Body of pancreas (tissue), 4 donors: Measurements from ENCODE around the gene KLC4. TPM values are rescaled to one million over a fixed set of nuclear protein-coding genes. Genes with fewer than 3 reads are reported as not detected.

Experiments used
- ATAC-seq: fragments of 150-250 bp; one replicate; pipeline ENCODE4 v1.9.1; 2016
- DNase-seq, 4 donors: peaks; one replicate each; pipeline ENCODE4 v3.0.0-alpha.2; 2019
- H3K27ac ChIP-seq, 4 donors: fragments of 200-600 bp; sonication (generic); 1 replicate in 3 of 4; 2 replicates in 1 of 4; pipeline versions ENCODE4 v1.5.1 to v1.6.1; 2016 to 2019; ENCODE audit warnings: mild to moderate bottlenecking in 1 of 4, mixed read lengths in 1 of 4, moderate library complexity in 1 of 4
- H3K27me3 ChIP-seq, 2 donors: fragments of 200-600 bp; sonication (generic); one replicate each; pipeline ENCODE4 v1.6.0; 2016; ENCODE audit warnings: mild to moderate bottlenecking in 1 of 2
- H3K36me3 ChIP-seq, 2 donors: fragments of 200-600 bp; sonication (generic); replicated peaks in 1 of 2; 2 replicates each; pipeline ENCODE4 v1.5.1; 2016; ENCODE audit warnings: low read depth in 2 of 2; ENCODE audit not compliant: insufficient read depth in 1 of 2
- H3K4me1 ChIP-seq: fragments of 200-600 bp; sonication (generic); one replicate; pipeline ENCODE4 v1.6.0; 2016
- H3K4me3 ChIP-seq, 2 donors: fragments of 200-600 bp; sonication (generic); 1 replicate in 1 of 2; 2 replicates in 1 of 2; pipeline ENCODE4 v1.5.1; 2016 to 2019
- H3K9me3 ChIP-seq, 3 donors: fragments of 200-600 bp; sonication (generic); 1 replicate in 2 of 3; 2 replicates in 1 of 3; pipeline ENCODE4 v1.5.1; 2016
- POLR2A ChIP-seq, 3 donors: fragments of 450-650 bp; IDR thresholded peaks; one replicate each; pipeline ENCODE4 v1.6.1; 2016; ENCODE audit warnings: antibody characterized with exemption in 3 of 3, mild to moderate bottlenecking in 2 of 3
- WGBS, 2 donors: methylation state at CpG; one replicate each; pipeline ENCODE4 v1.1.5; 2017; 5-methylcytosine and 5-hydroxymethylcytosine counted together
- intact Hi-C: fragments of 100-400 bp; cut with DNase I; formaldehyde crosslinking; loops from one replicate; pipeline ENCODE4 v1.15.1; 2023
- total RNA-seq, 2 donors: library from RNA; depleted of rRNA; stranded (reverse); fragments of >200 nt; gene quantifications; one replicate each; pipeline ENCODE4 v1.1.0, GENCODE V29; 2016
- TF ChIP-seq, protein P1 (sequence below), 7 experiments: fragments of 450-650 bp in 4 of 7; fragments of 200-600 bp in 3 of 7; sonication (generic) in 3 of 7; IDR thresholded peaks; one replicate each; pipeline ENCODE4 v1.5.1; 2016 to 2019; ENCODE audit warnings: antibody characterized with exemption in 7 of 7

Gene KLC4
- total RNA-seq, 2 donors from 2014 or later, result 19.8 to 33.5 TPM

DNA sequence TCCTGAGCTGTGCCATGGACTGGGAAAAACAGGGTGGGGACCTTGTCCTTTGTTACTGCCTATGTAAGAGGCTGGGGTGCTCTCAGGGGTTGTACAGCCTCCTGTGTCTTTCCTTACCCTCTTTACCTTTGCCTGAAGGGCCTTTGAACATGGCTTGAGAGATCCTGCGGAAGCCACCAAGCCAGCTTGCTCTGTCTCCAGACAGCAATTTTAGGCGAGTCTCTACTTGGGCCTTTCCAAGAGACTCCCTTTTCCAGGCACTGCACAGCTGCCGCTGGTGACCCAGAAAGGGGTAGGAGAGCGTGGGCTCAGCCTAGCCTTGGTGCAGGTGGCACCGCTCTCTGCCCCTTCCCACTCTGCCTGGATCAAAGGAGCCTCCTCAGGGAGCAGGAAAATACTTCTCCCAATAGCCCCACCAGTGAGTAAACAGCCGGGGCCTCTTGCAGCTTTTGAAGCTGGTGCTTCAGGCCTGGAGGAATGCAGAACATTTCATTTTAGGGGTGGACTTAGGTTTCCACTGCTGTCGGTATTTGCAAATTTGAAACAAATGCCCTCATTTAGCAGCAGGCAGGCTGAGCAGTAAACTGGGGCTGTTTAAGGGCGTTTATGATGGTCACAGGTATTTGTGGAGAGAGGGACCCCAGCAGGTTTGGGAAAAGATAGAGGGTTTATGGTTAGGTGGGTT lies 30.6 kb downstream of the KLC4 start:
- no peak overlapping the region for H3K4me3 ChIP-seq
- WGBS, 2 donors, result 67 to 68% methylated on average over 7 to 8 of the region's 8 CpGs
- peaks cover 20% of the 10 kb centered on the region for H3K4me1 ChIP-seq
- no peaks in the 10 kb centered on the region for H3K27me3 ChIP-seq
- TF ChIP-seq, protein P1, sequence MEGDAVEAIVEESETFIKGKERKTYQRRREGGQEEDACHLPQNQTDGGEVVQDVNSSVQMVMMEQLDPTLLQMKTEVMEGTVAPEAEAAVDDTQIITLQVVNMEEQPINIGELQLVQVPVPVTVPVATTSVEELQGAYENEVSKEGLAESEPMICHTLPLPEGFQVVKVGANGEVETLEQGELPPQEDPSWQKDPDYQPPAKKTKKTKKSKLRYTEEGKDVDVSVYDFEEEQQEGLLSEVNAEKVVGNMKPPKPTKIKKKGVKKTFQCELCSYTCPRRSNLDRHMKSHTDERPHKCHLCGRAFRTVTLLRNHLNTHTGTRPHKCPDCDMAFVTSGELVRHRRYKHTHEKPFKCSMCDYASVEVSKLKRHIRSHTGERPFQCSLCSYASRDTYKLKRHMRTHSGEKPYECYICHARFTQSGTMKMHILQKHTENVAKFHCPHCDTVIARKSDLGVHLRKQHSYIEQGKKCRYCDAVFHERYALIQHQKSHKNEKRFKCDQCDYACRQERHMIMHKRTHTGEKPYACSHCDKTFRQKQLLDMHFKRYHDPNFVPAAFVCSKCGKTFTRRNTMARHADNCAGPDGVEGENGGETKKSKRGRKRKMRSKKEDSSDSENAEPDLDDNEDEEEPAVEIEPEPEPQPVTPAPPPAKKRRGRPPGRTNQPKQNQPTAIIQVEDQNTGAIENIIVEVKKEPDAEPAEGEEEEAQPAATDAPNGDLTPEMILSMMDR (IDR thresholded peaks at IDR 0.05), result no peak
- H3K27ac ChIP-seq, result peak overlapping the region; percentile 22 to 80 (median 76)
- H3K36me3 ChIP-seq, result no peaks in the 10 kb centered on the region
- no peak for DNase-seq
- intact Hi-C loops, result no loop called here
- ATAC-seq, result peak; percentile 23
- no peaks in the 10 kb centered on the region for H3K9me3 ChIP-seq

DNA sequence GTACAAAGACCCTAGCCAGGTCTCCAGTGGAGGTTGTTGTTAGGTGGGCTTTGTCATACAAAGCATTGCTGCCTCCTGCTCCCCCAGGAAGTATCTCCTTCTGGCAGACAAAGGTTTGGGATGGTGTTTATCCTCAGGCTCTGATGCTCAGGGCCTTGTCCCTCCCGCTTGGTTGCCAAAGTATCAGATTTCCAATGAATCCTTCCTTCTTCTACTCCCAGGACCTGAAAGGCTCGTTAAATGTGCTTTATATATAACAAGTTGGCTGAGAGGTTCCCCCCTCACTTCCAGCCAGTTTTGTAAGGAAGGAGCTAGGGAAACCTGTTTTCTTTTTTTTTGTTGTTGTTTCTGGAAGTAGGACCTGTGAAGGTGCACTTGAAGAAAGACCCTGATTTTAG lies 31.1 kb downstream of the KLC4 start:
- Histone ChIP-seq H3K4me1 (peaks cover 23% of the 10 kb centered on the region), H3K9me3 (no peaks in the 10 kb centered on the region), H3K27ac (peak overlapping the region in 3 of 4 donors; percentile 75 to 80 (median 77)), H3K36me3 (no peaks in the 10 kb centered on the region), H3K27me3 (no peaks in the 10 kb centered on the region), H3K4me3 (no peak overlapping the region)
- TF ChIP-seq, protein P1 (IDR thresholded peaks at IDR 0.05), result no peak
- no peak for TF ChIP-seq POLR2A (IDR thresholded peaks at IDR 0.05)
- DNase-seq (no peak), ATAC-seq (no peak)
- intact Hi-C loops, result no loop called here
- WGBS, 2 donors, result 50 to 55% methylated on average over 2 of the region's 2 CpGs

DNA sequence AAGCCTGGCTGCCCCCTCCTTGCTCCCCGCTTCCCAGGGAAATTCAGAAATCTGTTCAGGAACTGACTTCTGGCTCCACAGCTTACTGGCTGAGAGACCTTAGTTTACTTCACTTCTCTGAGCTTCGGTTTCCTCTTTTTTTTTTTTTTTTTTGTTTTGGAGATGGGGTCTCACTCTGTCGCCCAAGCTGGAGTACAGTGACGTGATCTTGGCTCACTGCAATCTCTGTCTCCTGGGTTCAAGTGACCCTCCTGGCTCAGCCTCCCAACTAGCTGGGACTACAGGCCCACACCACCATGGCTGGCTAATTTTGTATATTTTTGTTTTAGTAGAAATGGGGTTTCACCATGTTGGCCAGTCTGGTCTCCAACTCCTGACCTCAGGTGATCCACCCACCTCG lies 31.6 kb downstream of the KLC4 start:
- Histone ChIP-seq H3K4me3 (no peak overlapping the region), H3K36me3 (no peaks in the 10 kb centered on the region), H3K27me3 (no peaks in the 10 kb centered on the region), H3K4me1 (peaks cover 27% of the 10 kb centered on the region), H3K9me3 (no peaks in the 10 kb centered on the region), H3K27ac (peak overlapping the region in 3 of 4 donors; percentile 75 to 80 (median 77))
- intact Hi-C loops, result no loop called here
- WGBS, 2 donors, result 70 to 80% methylated on average over 5 of the region's 5 CpGs
- TF ChIP-seq, protein P1 (IDR thresholded peaks at IDR 0.05), result no peak
- TF ChIP-seq POLR2A (IDR thresholded peaks at IDR 0.05), result no peak
- ATAC-seq (no peak), DNase-seq (no peak)

DNA sequence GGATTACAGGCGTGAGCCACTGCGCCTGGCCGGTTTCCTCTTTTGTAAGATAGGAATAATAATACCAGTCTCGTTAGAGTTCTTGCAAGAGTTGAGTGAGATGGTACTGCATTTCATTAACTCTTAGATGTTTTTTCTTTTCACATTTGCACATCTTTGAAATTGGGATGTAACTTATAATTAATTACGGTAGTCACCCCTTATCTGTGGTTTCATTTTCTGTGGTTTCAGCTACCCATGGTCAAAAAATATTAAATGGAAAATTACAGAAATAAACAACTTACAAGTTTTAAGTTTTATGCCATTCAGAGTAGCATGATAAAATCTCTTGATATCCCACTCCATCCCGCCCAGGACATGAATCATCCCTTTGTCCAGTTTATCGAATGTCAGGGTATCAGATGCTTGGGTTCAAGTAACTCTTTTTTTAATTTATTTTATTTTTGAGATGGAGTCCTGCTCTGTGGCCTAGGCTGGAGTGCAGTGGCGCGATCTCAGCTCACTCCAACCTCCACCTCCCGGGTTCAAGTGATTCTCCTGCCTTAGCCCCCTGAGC lies 32.1 kb downstream of the KLC4 start:
- H3K4me1 ChIP-seq, result peaks cover 32% of the 10 kb centered on the region
- H3K36me3 ChIP-seq, result no peaks in the 10 kb centered on the region
- ATAC-seq (no peak), DNase-seq (no peak)
- intact Hi-C loops, result no loop called here
- no peaks in the 10 kb centered on the region for H3K9me3 ChIP-seq
- no peaks in the 10 kb centered on the region for H3K27me3 ChIP-seq
- H3K27ac ChIP-seq, result peak overlapping the region in 1 of 4 donors; percentile 77
- TF ChIP-seq, protein P1 (IDR thresholded peaks at IDR 0.05), result no peak
- no peak for TF ChIP-seq POLR2A (IDR thresholded peaks at IDR 0.05)
- H3K4me3 ChIP-seq, result no peak overlapping the region
- 87 to 88% methylated on average over 10 of the region's 10 CpGs for WGBS, 2 donors

DNA sequence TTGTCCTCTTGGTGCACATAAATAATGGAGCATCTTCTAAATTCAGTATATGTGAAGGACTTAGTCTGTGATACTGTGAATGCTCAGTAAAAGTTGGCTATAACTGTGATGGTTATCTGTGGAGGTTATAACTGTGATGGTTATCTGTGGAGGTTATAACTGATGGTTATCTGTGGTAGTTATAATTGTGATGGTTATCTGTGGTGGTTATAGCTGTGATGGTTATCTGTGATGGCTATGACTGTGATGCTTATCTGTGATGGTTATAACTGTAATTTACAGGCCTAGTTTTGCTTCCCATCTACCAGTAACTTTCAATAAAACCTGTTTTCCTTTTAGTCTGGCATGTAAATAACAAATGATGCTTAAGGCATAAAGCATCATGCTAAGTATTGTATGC lies 33.2 kb downstream of the KLC4 start:
- DNase-seq, result no peak
- no peaks in the 10 kb centered on the region for H3K9me3 ChIP-seq
- no peak overlapping the region for H3K27ac ChIP-seq
- no peaks in the 10 kb centered on the region for H3K27me3 ChIP-seq
- ATAC-seq, result no peak
- no peaks in the 10 kb centered on the region for H3K36me3 ChIP-seq
- H3K4me1 ChIP-seq, result peaks cover 38% of the 10 kb centered on the region
- intact Hi-C loops, result no loop called here
- TF ChIP-seq, protein P1 (IDR thresholded peaks at IDR 0.05), result no peak
- no peak for TF ChIP-seq POLR2A (IDR thresholded peaks at IDR 0.05)
- no peak overlapping the region for H3K4me3 ChIP-seq
